Dedifferentiated amniotic fluid mesenchymal stem cell (primary cell): ENCODE data around the gene SBF1.
"Not testable (repeated sequence)": the region's sequence is repeated elsewhere in the genome, so short reads cannot be mapped to it uniquely, and the experiment has no call there.

ENCODE experiments used
- DNase-seq: peaks from one replicate; pipeline ENCODE4 v3.0.0-alpha.2; 2016; ENCODE audit errors: extremely low spot score

SBF1 gene

GRCh38 chr22:50474710-50475651, at the start of gene SBF1:
Gene SBF1 (minus strand): TSS chr22:50475035. CDS start chr22:50474840, 195 bp downstream.
- peak; percentile 80 for DNase-seq

GRCh38 chr22:50523806-50524675, 49.2 kb upstream of the SBF1 start:
- no peak for DNase-seq

- DNase-seq: no peak
These were observed 48.6 kb upstream of the SBF1 start for GRCh38 chr22:50523458-50523805.

GRCh38 chr22:50522806-50523438, 48.1 kb upstream of the SBF1 start:
- no peak for DNase-seq

GRCh38 chr22:50522208-50522805, 47.5 kb upstream of the SBF1 start:
- DNase-seq: no peak

- DNase-seq: no peak
These were observed 46.9 kb upstream of the SBF1 start for GRCh38 chr22:50521710-50522109.

GRCh38 chr22:50520826-50521453, 46.1 kb upstream of the SBF1 start:
- DNase-seq: no peak

GRCh38 chr22:50520184-50520583, 45.3 kb upstream of the SBF1 start:
- not testable (repeated sequence) for DNase-seq

GRCh38 chr22:50519151-50519550, 44.3 kb upstream of the SBF1 start:
- no peak for DNase-seq

- no peak for DNase-seq
These were observed 43.8 kb upstream of the SBF1 start for GRCh38 chr22:50518606-50519005.

GRCh38 chr22:50517495-50518260, 42.8 kb upstream of the SBF1 start:
- DNase-seq: no peak

GRCh38 chr22:50516891-50517290, 42.1 kb upstream of the SBF1 start:
- DNase-seq: no peak

- no peak for DNase-seq
These were observed 41.2 kb upstream of the SBF1 start for GRCh38 chr22:50516068-50516467.

GRCh38 chr22:50513175-50513574, 38.3 kb upstream of the SBF1 start:
- no peak for DNase-seq

GRCh38 chr22:50508897-50509296, 34.1 kb upstream of the SBF1 start:
- no peak for DNase-seq

GRCh38 chr22:50507991-50508884, 33.4 kb upstream of the SBF1 start, which contains the start of gene NCAPH2:
Gene NCAPH2 (plus strand): TSS chr22:50508224. CDS start chr22:50508338, 114 bp downstream.
- DNase-seq: peak; percentile 97

- no peak for DNase-seq
These were observed 32.7 kb upstream of the SBF1 start, which contains the start of gene LMF2 for GRCh38 chr22:50507421-50507990. Gene LMF2 (minus strand): TSS chr22:50507702. CDS start chr22:50507675, 27 bp downstream.

GRCh38 chr22:50506611-50507420, 32.0 kb upstream of the SBF1 start:
- no peak for DNase-seq
